Measurements from ENCODE around the gene PAPPA. TPM values are rescaled to one million over a fixed set of nuclear protein-coding genes. Genes with fewer than 3 reads are reported as not detected.
A peak's percentile ranks its signal among the peaks of the same experiment; 100 is the strongest.

The PAPPA gene
- total RNA-seq, 1 experiment from 2014 or later, result 0.17 TPM

- no peaks in the 10 kb centered on the region for H3K9me3 Mint-ChIP-seq
- peak overlapping the region in 1 of 3 experiments; percentile 57; a peak in 1 of 7 replicates for H3K27ac Mint-ChIP-seq
- no peak overlapping the region for H3K4me2 ChIP-seq (ENCODE audit: insufficient read depth, insufficient read length, low read length)
- H3K27me3 Mint-ChIP-seq (ENCODE audit: low read depth), result no peaks in the 10 kb centered on the region
- no peaks in the 10 kb centered on the region for H3K79me1 ChIP-seq (ENCODE audit: insufficient read depth, low read depth, low read length, poor library complexity, severe bottlenecking)
- H3K9ac ChIP-seq (ENCODE audit: extremely low read depth, insufficient read length, low read length), result no peak overlapping the region
- H4K5ac ChIP-seq (ENCODE audit: insufficient read length, low read depth, low read length), result no peak overlapping the region
- no peak overlapping the region for H3T11ph ChIP-seq (ENCODE audit: low read length)
- peaks cover 0 to 5% of the 10 kb centered on the region in 2 experiments; a peak in 2 of 4 replicates for H3K4me1 Mint-ChIP-seq
- no peak overlapping the region for H3K4ac ChIP-seq (ENCODE audit: low read depth, low read length)
- H3K36me3 Mint-ChIP-seq (ENCODE audit: insufficient read depth in 1 of 3, low read depth in 3 of 3), result no peaks in the 10 kb centered on the region
- no peak overlapping the region for H3K56ac ChIP-seq (ENCODE audit: insufficient read length, low read depth, low read length)
- no peak overlapping the region for H3K4me3 Mint-ChIP-seq
- no peak overlapping the region for H2BK12ac ChIP-seq (ENCODE audit: insufficient read length, low read depth, low read length)
- no peak overlapping the region for H4K91ac ChIP-seq (ENCODE audit: insufficient read length, low read depth, low read length)
- H2BK15ac ChIP-seq (ENCODE audit: low read depth, low read length), result no peak overlapping the region
- H3K27me3 ChIP-seq (ENCODE audit: insufficient read depth, low read length), result no peaks in the 10 kb centered on the region
- no peak for DNase-seq
- no peak overlapping the region for H2AFZ ChIP-seq (ENCODE audit: low read length)
- no peak overlapping the region for H3K18ac ChIP-seq (ENCODE audit: insufficient read length, low read depth, low read length)
- no peak overlapping the region for H2BK5ac ChIP-seq (ENCODE audit: insufficient read length, low read length)
- no peaks in the 10 kb centered on the region for H3K4me1 ChIP-seq (ENCODE audit: insufficient read depth, low read length)
- no peak overlapping the region for H2AK5ac ChIP-seq (ENCODE audit: insufficient read length, low read length)
- WGBS (ENCODE audit: extremely low coverage, insufficient read length, low lambda C conversion rate), result no CpG with 5 or more reads among the region's 4 CpGs
- no peaks in the 10 kb centered on the region for H3K23me2 ChIP-seq (ENCODE audit: insufficient read length, low read depth, low read length, poor library complexity, severe bottlenecking)
- H2BK120ac ChIP-seq (ENCODE audit: low read depth, low read length, poor library complexity, severe bottlenecking), result no peak overlapping the region
- no peaks in the 10 kb centered on the region for H3K9me3 ChIP-seq (ENCODE audit: control insufficient read depth, low read depth, low read length)
- H4K20me1 ChIP-seq (ENCODE audit: control insufficient read depth, insufficient read depth, insufficient read length), result no peaks in the 10 kb centered on the region
- no peak overlapping the region for H3K23ac ChIP-seq (ENCODE audit: insufficient read length, low read depth, low read length)
- H3K27ac ChIP-seq (ENCODE audit: insufficient read length, low read depth, low read length), result no peak overlapping the region
- H3K79me2 ChIP-seq (ENCODE audit: insufficient read depth, low read length), result no peaks in the 10 kb centered on the region
- H2BK20ac ChIP-seq (ENCODE audit: low read depth, low read length, poor library complexity, severe bottlenecking), result no peak overlapping the region
- no peak overlapping the region for H3K14ac ChIP-seq (ENCODE audit: insufficient read depth, low read length)
- no peak for TF ChIP-seq CTCF (conservative IDR thresholded peaks at IDR 0.05)
- no peak overlapping the region for H4K8ac ChIP-seq (replicated peaks; ENCODE audit: insufficient read length, low read depth, low read length)
Observed at GRCh38 chr9:116370556-116370955, 217.0 kb downstream of the PAPPA start.

Measured in H9 (cell line).